ENCODE results near the gene SLC6A12.

DNA sequence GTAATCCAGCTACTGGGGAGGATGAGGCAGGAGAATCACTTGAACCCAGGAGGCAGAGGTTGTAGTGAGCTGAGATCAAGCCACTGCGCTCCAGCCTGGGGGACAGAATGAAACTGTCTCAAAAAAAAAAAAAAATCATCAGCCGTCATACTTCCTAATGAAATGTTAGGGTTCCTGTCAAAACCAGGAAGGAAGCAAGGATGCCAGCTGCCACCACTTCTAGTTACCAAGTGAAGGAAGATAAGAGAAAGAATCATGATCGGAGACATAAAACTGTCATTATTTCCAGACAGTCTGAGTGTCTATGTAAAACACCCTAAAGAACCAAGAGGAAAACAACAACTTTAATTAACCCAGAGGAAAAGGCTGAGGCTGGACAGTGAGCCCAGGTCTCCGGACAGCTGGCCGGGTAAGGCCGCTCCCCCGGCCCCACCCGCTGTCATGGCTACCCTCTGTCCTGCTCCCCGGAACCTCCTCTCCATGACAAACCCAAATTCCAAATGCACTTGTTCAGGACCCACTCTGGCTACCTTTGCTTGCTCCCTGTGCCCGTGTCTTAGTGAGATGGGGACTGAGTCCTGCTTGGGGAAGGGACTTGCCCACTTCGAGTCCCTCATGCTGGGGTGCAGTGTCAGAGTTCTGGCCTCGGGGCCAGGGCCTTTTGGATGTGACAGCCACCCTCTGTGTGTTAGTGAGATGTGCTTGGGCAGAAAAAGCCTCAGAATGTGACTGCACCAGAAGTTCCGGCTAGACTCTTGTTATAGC, 29.0 kb downstream of the SLC6A12 start:
- TF ChIP-seq, protein P1, sequence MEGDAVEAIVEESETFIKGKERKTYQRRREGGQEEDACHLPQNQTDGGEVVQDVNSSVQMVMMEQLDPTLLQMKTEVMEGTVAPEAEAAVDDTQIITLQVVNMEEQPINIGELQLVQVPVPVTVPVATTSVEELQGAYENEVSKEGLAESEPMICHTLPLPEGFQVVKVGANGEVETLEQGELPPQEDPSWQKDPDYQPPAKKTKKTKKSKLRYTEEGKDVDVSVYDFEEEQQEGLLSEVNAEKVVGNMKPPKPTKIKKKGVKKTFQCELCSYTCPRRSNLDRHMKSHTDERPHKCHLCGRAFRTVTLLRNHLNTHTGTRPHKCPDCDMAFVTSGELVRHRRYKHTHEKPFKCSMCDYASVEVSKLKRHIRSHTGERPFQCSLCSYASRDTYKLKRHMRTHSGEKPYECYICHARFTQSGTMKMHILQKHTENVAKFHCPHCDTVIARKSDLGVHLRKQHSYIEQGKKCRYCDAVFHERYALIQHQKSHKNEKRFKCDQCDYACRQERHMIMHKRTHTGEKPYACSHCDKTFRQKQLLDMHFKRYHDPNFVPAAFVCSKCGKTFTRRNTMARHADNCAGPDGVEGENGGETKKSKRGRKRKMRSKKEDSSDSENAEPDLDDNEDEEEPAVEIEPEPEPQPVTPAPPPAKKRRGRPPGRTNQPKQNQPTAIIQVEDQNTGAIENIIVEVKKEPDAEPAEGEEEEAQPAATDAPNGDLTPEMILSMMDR (IDR thresholded peaks at IDR 0.05) = no peak
- TF ChIP-seq POLR2A (IDR thresholded peaks at IDR 0.05; ENCODE audit: low read depth) = no peak
- TF ChIP-seq POLR2AphosphoS5 (IDR thresholded peaks at IDR 0.05) = no peak

Data from esophagus muscularis mucosa (tissue), 3 donors.